Astrocyte of the cerebellum (primary cell): ENCODE measurements around the gene NDUFA9.
A peak's percentile ranks its signal among the peaks of the same experiment; 100 is the strongest.

ENCODE experiments used
- DNase-seq: peaks from one replicate; pipeline ENCODE4 v3.0.0-alpha.2; 2011; ENCODE audit warnings: low read depth
- H3K4me3 ChIP-seq: 2 replicates; pipeline ENCODE4 v1.5.1; 2011; ENCODE audit warnings: mild to moderate bottlenecking, low read depth, low read length, moderate library complexity
- CTCF ChIP-seq: IDR thresholded peaks from 2 replicates; pipeline ENCODE4 v1.5.1; 2012; ENCODE audit warnings: low read length, low read depth, moderate library complexity, mild to moderate bottlenecking; ENCODE audit errors: missing control alignments
- in situ Hi-C: cut with HindIII; loops from 2 replicates; pipeline ENCODE4 v1.10.0; 2017; ENCODE audit warnings: low sequenced_read_pairs

NDUFA9 gene

DNA sequence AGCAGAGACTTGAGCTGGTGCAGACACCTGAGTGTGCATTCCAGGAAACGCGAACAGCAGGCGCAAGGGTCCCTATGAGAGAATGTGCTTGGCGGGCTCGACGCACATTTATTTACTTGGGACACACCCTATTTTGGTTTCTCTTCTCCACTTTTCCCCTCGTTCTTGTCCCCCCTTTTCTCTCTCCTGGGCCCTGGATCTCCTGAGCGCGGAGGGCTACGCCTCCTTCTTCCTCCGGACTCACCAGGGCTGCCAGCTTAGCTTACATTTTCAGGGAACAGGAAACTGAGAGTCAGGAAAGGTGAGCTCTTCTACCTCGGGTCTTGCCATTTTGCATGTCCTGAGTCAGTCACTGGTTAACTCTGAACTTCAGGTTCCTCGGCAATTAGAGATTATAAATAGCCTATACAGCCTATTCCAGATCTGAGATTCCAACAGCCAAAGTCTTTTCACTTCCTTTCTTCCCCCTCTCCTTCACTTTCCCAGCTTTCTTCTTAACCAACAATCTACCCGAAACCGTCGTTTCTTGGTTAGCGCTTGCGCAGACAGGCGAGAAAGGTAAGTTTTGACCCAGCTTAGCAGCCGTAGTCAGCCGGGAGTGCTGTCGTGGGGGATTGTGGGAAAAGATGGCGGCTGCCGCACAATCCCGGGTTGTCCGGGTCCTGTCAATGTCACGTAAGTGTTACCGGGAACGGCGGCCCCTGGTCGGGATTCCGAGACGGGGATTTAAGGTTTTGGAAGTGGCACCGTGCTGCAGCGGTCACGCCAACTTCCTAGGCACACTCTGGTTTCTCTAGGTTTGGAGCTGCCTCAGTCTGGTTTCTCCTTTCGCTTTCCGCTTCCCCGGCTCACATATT lies at the start of gene NDUFA9, which contains the start of gene AKAP3:
NDUFA9 (plus strand) TSS at position 614 of the 857 bp plus-strand sequence; CDS start at position 627, 13 bp downstream.
AKAP3 (minus strand) TSS at position 551 of the 857 bp plus-strand sequence. CDS start 10,855 bp downstream, outside the sequence.
- in situ Hi-C loops = no loop called here
- peak within 1 kb of the TSS; percentile 61 for H3K4me3 ChIP-seq
- no peak for TF ChIP-seq CTCF
- DNase-seq = peak; percentile 74

DNA sequence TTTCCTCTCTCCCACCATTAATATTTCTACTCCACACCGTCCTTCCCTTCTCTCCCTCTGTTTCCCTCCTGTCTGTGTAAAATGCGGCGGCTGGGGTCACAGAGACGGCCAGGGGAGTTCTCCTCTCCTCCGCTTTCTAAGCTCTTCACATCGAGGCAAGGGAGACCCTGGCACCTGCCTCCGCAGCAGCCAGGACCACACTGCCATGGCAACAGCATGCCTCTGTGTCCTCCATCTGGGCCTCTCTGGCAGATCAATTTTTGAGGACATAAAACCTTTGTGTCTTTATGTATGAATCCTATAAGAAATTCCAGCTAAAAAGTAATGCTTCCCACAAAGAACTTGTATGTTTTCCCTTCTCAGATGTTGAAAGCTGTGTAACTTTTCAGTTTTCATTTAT lies 45.5 kb upstream of the NDUFA9 start:
- in situ Hi-C loops = no loop called here
- DNase-seq = no peak
- no peak for TF ChIP-seq CTCF
- H3K4me3 ChIP-seq = no peak overlapping the region

DNA sequence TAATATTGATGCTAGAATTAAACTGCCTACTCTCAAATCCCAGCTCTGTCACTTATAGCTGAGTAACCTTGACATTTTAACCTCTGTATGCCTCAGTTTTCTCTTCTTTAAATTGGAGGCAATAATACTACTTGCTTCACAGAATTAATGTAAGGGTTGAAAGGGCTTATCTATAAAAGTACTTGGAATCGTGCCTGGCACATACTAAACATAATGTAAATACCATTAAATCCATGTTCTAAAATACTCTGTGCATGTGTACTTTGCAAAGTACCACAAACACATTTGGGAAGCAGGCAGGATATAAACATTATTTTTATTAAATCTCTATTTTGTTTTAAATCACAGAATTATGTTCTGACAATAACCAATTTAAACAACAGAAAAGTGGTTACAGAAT lies 45.0 kb upstream of the NDUFA9 start:
- DNase-seq = no peak
- no peak overlapping the region for H3K4me3 ChIP-seq
- no peak for TF ChIP-seq CTCF
- in situ Hi-C loops = no loop called here

GRCh38 chr12:4604684-4605193 lies 44.2 kb upstream of the NDUFA9 start:
- in situ Hi-C loops = no loop called here
- DNase-seq = peak; percentile 66
- peak overlapping the region; percentile 96 for H3K4me3 ChIP-seq
- peak; percentile 100 for TF ChIP-seq CTCF

- no peak overlapping the region for H3K4me3 ChIP-seq
- in situ Hi-C loops = no loop called here
- no peak for DNase-seq
- no peak for TF ChIP-seq CTCF
These were observed 41.9 kb upstream of the NDUFA9 start for GRCh38 chr12:4607056-4607455.

DNA sequence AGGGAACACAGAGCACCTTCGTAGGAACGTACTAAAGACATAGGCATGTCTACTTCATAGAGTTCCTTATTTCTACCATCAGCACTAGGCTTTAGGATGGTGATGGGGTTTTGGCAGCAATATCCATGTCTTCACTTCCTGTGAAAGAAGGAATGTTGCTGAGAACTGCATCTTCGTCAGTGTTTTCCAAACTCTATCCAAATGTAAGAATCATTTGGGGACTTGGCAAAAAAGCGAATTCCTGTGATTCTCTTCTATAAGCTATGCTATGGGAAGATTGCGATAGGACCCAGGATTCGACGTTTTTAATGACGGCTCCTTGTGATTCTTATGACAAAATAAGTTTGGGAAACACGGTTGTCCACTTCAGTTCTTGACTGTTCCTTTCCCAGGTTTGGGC lies 39.8 kb upstream of the NDUFA9 start:
- no peak overlapping the region for H3K4me3 ChIP-seq
- in situ Hi-C loops = no loop called here
- no peak for DNase-seq
- no peak for TF ChIP-seq CTCF
